OCI-LY3 (cell line): Measurements from ENCODE around the gene PIK3CD.

Source experiments
- EZH2phosphoT487 ChIP-seq: fragments of 200-600 bp; shearing (Covaris generic); IDR thresholded peaks from 2 replicates; pipeline ENCODE4 v1.6.1; 2018; ENCODE audit warnings: antibody characterized with exemption, mixed run types, low read depth
- TF ChIP-seq, protein P1 (sequence below): fragments of 200-600, 300-600 bp; sonication (generic); IDR thresholded peaks from 2 replicates; pipeline ENCODE4 v1.5.1; 2014; ENCODE audit warnings: antibody characterized with exemption, low read length, low read depth

DNA sequence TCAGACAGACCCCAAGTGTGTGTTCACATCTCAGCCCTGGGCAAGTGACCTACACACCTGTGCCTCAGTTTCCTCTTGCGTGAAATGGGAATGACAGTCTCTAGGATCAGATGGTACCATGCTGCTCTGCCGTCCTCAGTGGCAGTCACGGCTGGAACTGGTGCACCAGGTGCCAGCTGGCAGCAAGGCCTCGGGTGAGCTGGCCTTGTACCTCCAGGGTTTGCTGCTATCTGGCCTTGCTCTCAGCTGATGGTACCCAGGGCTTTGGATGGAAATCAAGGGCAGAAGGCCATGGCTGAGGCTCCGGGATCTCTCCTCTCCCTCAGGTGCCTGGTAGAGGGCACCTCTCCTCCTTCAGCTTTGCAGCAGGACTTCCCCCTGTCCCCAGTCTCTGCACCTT lies 41.5 kb upstream of the PIK3CD start:
- TF ChIP-seq, protein P1, sequence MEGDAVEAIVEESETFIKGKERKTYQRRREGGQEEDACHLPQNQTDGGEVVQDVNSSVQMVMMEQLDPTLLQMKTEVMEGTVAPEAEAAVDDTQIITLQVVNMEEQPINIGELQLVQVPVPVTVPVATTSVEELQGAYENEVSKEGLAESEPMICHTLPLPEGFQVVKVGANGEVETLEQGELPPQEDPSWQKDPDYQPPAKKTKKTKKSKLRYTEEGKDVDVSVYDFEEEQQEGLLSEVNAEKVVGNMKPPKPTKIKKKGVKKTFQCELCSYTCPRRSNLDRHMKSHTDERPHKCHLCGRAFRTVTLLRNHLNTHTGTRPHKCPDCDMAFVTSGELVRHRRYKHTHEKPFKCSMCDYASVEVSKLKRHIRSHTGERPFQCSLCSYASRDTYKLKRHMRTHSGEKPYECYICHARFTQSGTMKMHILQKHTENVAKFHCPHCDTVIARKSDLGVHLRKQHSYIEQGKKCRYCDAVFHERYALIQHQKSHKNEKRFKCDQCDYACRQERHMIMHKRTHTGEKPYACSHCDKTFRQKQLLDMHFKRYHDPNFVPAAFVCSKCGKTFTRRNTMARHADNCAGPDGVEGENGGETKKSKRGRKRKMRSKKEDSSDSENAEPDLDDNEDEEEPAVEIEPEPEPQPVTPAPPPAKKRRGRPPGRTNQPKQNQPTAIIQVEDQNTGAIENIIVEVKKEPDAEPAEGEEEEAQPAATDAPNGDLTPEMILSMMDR, result no peak
- no peak for TF ChIP-seq EZH2phosphoT487
